Measurements from ENCODE around the gene PINLYP.
"Not testable (repeated sequence)": the region's sequence is repeated elsewhere in the genome, so short reads cannot be mapped to it uniquely, and the experiment has no call there.

- not testable (repeated sequence) for TF ChIP-seq CTCF (optimal IDR thresholded peaks at IDR 0.05 in 1 of 3, IDR thresholded peaks at IDR 0.05 in 1 of 3, conservative IDR thresholded peaks at IDR 0.05 in 1 of 3; ENCODE audit: extremely low read depth in 1 of 3, insufficient read depth in 2 of 3, low read length in 3 of 3); EZH2 (IDR thresholded peaks at IDR 0.05; ENCODE audit: low read length)
Measured at GRCh38 chr19:43547926-43548325, 27.7 kb upstream of the PINLYP start.

All from keratinocyte (primary cell).